ENCODE data around the gene CYP4X1.
"Not testable (repeated sequence)": the region's sequence is repeated elsewhere in the genome, so short reads cannot be mapped to it uniquely, and the experiment has no call there.

The CYP4X1 gene

GRCh38 chr1:47091476-47091875 is 68.0 kb downstream of the CYP4X1 start:
- peak; percentile 18 for TF ChIP-seq CTCF (IDR thresholded peaks at IDR 0.05; ENCODE audit: low read length, missing control alignments)
- not testable (repeated sequence) for H3K4me3 ChIP-seq (replicated peaks; ENCODE audit: low read depth, low read length); DNase-seq (ENCODE audit: low read depth)

All from fibroblast of pulmonary artery (primary cell).